ENCODE data around the gene RTN4R.

DNA sequence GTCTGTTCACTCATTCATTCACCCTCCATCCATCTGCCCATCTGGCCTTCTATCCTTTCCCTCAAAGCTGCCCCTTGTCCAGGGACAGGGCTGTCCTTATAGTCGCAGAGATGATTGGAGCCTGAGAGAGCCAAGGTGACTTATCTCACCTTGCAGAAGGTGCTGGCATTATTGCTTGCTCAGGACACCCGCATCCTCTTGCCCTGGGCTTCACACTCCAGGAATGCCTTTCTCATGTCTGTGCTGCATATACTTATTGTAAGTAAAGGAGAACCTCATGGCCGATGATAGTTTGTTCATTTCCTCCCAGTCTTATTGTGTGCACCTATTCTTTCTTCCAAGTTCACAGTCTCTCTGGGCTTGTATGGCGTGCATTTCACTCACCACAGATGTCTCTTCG is 68.2 kb downstream of the RTN4R start:
- TF ChIP-seq MTF1 (CRISPR knock-in tag; IDR thresholded peaks at IDR 0.05) (no peak), STAG1 (CRISPR knock-in tag; IDR thresholded peaks at IDR 0.05) (no peak)
- TF ChIP-seq, protein P1, sequence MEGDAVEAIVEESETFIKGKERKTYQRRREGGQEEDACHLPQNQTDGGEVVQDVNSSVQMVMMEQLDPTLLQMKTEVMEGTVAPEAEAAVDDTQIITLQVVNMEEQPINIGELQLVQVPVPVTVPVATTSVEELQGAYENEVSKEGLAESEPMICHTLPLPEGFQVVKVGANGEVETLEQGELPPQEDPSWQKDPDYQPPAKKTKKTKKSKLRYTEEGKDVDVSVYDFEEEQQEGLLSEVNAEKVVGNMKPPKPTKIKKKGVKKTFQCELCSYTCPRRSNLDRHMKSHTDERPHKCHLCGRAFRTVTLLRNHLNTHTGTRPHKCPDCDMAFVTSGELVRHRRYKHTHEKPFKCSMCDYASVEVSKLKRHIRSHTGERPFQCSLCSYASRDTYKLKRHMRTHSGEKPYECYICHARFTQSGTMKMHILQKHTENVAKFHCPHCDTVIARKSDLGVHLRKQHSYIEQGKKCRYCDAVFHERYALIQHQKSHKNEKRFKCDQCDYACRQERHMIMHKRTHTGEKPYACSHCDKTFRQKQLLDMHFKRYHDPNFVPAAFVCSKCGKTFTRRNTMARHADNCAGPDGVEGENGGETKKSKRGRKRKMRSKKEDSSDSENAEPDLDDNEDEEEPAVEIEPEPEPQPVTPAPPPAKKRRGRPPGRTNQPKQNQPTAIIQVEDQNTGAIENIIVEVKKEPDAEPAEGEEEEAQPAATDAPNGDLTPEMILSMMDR (CRISPR knock-in tag; IDR thresholded peaks at IDR 0.05), result no peak
- TF ChIP-seq, protein P2, sequence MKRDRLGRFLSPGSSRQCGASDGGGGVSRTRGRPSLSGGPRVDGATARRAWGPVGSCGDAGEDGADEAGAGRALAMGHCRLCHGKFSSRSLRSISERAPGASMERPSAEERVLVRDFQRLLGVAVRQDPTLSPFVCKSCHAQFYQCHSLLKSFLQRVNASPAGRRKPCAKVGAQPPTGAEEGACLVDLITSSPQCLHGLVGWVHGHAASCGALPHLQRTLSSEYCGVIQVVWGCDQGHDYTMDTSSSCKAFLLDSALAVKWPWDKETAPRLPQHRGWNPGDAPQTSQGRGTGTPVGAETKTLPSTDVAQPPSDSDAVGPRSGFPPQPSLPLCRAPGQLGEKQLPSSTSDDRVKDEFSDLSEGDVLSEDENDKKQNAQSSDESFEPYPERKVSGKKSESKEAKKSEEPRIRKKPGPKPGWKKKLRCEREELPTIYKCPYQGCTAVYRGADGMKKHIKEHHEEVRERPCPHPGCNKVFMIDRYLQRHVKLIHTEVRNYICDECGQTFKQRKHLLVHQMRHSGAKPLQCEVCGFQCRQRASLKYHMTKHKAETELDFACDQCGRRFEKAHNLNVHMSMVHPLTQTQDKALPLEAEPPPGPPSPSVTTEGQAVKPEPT (CRISPR knock-in tag; IDR thresholded peaks at IDR 0.05; ENCODE audit: low read depth), result no peak

Data from HepG2 (cell line).